GM12873 (cell line): ENCODE data around the gene FCAMR.

ENCODE experiments used
- TF ChIP-seq, protein P1 (sequence below): IDR thresholded peaks from 2 replicates; pipeline ENCODE4 v1.5.1; 2012; ENCODE audit warnings: low read depth, mild to moderate bottlenecking, moderate library complexity, low read length, control low read depth; ENCODE audit not compliant: insufficient read depth; ENCODE audit errors: missing control alignments

Gene FCAMR

DNA sequence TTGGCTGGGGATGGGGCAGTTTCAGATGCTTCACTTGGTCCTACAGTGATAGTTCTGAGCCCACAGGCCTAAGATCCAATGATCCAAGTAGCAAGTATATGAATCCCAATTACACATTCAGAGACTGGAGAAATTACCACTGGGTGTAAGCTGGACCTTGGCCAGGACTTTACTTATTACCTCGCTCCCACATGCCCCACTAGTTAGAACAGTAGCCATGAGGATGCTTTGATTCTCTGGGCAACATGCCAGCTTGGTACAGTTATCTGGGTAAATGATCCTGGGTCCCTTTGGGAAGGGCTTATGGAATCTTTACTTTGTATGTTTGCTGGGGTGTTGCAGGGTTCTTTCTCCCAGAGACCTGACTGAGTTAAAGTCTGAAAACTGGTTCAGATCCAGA is 5.0 kb upstream of the FCAMR start:
- TF ChIP-seq, protein P1, sequence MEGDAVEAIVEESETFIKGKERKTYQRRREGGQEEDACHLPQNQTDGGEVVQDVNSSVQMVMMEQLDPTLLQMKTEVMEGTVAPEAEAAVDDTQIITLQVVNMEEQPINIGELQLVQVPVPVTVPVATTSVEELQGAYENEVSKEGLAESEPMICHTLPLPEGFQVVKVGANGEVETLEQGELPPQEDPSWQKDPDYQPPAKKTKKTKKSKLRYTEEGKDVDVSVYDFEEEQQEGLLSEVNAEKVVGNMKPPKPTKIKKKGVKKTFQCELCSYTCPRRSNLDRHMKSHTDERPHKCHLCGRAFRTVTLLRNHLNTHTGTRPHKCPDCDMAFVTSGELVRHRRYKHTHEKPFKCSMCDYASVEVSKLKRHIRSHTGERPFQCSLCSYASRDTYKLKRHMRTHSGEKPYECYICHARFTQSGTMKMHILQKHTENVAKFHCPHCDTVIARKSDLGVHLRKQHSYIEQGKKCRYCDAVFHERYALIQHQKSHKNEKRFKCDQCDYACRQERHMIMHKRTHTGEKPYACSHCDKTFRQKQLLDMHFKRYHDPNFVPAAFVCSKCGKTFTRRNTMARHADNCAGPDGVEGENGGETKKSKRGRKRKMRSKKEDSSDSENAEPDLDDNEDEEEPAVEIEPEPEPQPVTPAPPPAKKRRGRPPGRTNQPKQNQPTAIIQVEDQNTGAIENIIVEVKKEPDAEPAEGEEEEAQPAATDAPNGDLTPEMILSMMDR: no peak

DNA sequence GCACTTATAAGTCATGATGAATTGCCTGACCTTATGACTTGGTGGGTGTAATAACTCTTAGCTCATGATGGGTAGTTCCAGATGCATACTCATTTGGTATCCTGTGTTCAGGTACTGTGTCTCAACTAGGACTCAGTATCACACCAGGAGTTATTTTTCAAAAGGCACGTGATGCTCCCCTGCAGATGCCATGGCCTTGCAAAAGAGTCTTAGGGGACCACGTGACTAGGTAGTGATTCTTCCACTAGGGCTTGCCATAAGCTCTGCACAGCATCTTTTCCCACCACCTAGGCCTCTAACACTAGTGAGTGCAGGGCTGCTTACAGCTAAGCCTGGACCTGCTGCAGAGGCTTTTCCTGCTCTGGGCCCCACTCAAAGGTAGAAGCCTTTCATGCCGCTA is 3.9 kb upstream of the FCAMR start:
- TF ChIP-seq, protein P1: no peak

DNA sequence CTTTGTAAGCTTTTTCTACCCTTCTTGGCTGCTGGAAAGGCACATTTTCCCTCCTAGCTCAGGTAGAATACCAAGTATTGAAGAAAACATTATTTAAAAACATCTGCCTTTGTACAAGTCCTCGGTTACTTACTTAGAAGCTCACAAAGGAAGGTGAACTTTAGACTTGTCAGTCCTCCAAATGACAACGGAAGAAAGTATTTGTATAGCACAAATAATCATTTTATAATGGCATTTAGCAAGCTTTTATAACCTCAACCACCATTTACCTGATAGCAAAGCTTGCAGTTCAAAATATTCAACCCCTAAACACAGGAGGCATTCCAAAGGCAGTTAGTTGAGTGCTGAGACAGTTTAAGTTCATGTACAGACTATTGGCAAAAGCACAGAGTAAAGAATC is 2.5 kb upstream of the FCAMR start:
- TF ChIP-seq, protein P1: no peak

DNA sequence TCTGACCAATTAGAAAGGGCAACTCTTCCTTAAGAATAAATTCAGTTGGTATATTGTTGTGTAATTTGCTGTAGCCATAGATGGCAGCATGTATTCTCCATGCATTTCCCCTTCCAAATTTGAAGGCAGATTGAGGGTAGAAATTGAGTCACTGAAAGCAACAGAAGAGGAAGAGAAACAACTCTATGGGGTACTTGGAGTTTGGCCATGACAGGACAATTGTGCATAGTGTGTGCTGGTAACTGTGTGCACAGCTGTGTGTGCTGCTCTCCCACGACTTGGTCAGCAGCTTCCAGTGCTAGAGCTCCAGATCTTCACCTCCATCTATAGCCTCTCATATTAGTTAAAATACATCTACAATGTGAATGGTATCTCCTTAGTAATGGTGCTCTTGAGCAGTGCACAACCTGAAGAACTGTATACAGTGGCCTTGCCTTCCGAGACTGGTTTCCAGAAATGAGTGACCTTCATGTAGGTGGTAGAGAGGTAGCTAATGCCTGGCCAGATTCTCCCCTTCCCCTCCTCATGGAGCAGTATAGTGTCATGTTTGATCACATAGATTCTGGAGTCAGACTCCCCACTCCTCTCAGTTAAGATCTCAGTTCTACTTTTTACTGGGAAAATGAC is 882 bp upstream of the FCAMR start:
- TF ChIP-seq, protein P1: no peak

DNA sequence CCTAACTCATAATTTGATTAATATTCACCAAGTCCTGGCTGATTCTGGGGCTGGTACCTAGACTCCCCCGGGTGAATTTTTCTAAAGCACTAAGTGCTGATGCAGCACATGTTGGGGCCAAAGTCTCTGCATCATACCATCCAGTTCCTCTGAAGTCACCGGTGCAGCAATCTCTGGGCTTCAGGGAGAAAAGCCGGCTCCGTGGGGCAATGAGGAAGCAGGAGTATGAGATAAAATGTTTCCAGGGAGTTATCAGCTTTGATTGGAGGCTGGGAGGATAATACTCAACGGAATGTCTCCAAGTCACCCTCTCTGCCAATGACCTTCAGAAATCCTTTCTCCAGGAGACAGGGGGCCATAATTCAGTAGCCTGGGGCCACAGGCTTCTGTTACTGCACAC is 1.2 kb downstream of the FCAMR start:
- TF ChIP-seq, protein P1: no peak

DNA sequence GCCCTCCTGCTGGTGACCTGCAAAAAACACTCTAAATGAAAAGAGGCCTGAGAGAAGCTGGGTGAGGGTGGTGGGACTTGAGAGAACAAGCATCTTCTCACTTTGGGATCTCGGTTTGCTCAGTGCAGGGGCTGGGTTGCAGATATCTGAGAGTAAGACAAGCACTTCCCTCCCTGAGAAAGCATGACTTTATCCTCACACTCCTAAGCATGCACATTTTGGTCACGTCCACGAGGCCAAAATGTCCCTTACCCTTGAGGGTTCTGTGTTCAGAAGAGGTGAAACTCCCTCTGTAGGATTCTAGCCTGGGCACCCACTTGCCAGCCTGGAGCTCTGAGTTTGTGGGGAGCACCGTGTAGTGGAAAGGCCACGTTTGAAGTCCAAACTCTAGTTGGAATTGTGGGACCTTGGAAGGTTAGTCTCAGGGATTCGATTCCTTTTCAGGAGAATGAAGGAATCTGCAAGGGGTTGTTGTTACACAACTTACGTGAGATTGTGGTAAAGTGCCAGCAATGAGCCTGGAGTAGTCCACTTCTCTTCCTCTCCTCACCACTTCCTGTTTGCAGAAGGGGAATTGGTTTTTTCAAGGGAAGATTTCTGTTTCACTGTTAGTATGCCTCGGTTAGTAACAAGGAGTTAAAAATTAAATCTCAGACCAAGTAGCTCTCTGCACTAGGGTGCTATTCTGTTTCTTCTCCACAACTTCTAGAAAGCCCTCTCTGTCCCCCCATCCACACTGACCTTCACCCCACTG is 3.0 kb downstream of the FCAMR start:
- TF ChIP-seq, protein P1: no peak

DNA sequence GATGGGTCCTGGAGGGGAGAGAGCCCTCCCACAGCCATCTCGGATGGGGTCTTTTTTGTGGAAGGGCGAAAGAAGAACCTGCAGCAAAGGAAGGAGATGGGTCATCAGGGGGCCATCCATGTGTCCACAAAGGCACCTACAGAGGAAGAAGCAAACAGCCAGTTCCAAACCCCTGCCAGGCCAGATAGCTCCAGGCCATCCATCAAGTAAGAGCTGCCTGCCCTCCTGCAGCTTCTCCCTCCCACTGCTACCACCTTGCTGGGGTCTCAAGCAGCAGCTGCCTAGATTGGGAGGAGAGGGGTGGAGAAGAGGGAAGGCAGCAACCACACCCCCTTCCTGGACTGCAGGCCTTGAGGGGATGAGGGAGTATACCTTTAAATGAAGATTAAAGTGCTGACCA is 4.5 kb downstream of the FCAMR start:
- TF ChIP-seq, protein P1: no peak
